CD4-positive, alpha-beta memory T cell (primary cell): ENCODE data around the gene PRR29. TPM values are rescaled to one million over a fixed set of nuclear protein-coding genes. Genes with fewer than 3 reads are reported as not detected.

Source experiments
- CTCF ChIA-PET: fragments of 350-600 bp; sonication (Branson Sonifier 250); formaldehyde crosslinking; loops from one replicate; lab custom pipeline; 2021; ENCODE audit warnings: inconsistent platforms; ENCODE audit not compliant: partially characterized antibody; lab: Charles Lee
- POLR2A ChIA-PET: fragments of 350-600 bp; sonication (Branson Sonifier 250); formaldehyde crosslinking; loops from one replicate; lab custom pipeline; 2021; ENCODE audit not compliant: partially characterized antibody; lab: Charles Lee
- DNase-seq, 5 donors: peaks; one replicate each; pipeline versions ENCODE4 v3.0.0 to v3.0.0-alpha.2; 2020 to 2022; ENCODE audit warnings: mixed read lengths in 1 of 5
- H3K27ac ChIP-seq: one replicate; pipeline ENCODE4 v1.7.0; 2013; ENCODE audit warnings: low read depth, low read length
- H3K27me3 ChIP-seq: 2 replicates; pipeline ENCODE4 v1.7.0; 2013; ENCODE audit warnings: mild to moderate bottlenecking, low read length, moderate library complexity; ENCODE audit not compliant: insufficient read depth
- H3K36me3 ChIP-seq: 2 replicates; pipeline ENCODE4 v1.7.0; 2013; ENCODE audit warnings: mild to moderate bottlenecking, low read length, moderate library complexity; ENCODE audit not compliant: insufficient read depth
- H3K4me1 ChIP-seq: 2 replicates; pipeline ENCODE4 v1.7.0; 2013; ENCODE audit warnings: mild to moderate bottlenecking, low read length, moderate library complexity; ENCODE audit not compliant: insufficient read depth
- H3K4me3 ChIP-seq, 2 donors: one replicate each; pipeline ENCODE4 v1.7.0; 2013; ENCODE audit warnings: low read length in 2 of 2, mild to moderate bottlenecking in 1 of 2
- H3K9me3 ChIP-seq, 2 donors: one replicate each; pipeline ENCODE4 v1.7.0; 2013; ENCODE audit warnings: low read length in 2 of 2, control low read depth in 1 of 2; ENCODE audit not compliant: control insufficient read depth in 1 of 2
- H3K27ac Mint-ChIP-seq, 7 donors: one replicate each; pipeline ENCODE4 v1.8.0; 2020 to 2021; ENCODE audit warnings: mixed read lengths in 7 of 7, mild to moderate bottlenecking in 6 of 7, inconsistent platforms in 3 of 7, moderate library complexity in 3 of 7
- H3K27me3 Mint-ChIP-seq, 2 donors: one replicate each; pipeline ENCODE4 v1.8.0; 2020 to 2021; ENCODE audit warnings: mixed read lengths in 2 of 2
- H3K36me3 Mint-ChIP-seq, 2 donors: one replicate each; pipeline ENCODE4 v1.8.0; 2020 to 2021; ENCODE audit warnings: mixed read lengths in 2 of 2, inconsistent platforms in 1 of 2, mild to moderate bottlenecking in 1 of 2
- H3K4me1 Mint-ChIP-seq, 4 donors: one replicate each; pipeline ENCODE4 v1.8.0; 2020 to 2021; ENCODE audit warnings: mixed read lengths in 4 of 4, mild to moderate bottlenecking in 1 of 4
- H3K4me3 Mint-ChIP-seq, 8 donors: one replicate each; pipeline ENCODE4 v1.8.0; 2020 to 2021; ENCODE audit warnings: mixed read lengths in 8 of 8, mild to moderate bottlenecking in 7 of 8, moderate library complexity in 6 of 8, inconsistent platforms in 3 of 8
- H3K9me3 Mint-ChIP-seq, 8 donors: one replicate each; pipeline ENCODE4 v1.8.0; 2020 to 2021; ENCODE audit warnings: mixed read lengths in 8 of 8, mild to moderate bottlenecking in 5 of 8, inconsistent platforms in 3 of 8, moderate library complexity in 1 of 8
- intact Hi-C: fragments of 100-400 bp; cut with micrococcal nuclease; formaldehyde crosslinking; loops from one replicate; pipeline ENCODE4 v1.15.1; 2023
- polyA plus RNA-seq, 2 donors: library from polyadenylated mRNA; unstranded; fragments of 300-500 nt; fragmentation: Illumina TruSeq; gene quantifications; one replicate each; pipeline ENCODE4 v1.2.3, GENCODE V29; 2021
- total RNA-seq, 2 experiments: library from RNA; stranded (reverse); gene quantifications; one replicate each; pipeline ENCODE4 v1.2.3, GENCODE V29; 2021

The PRR29 gene
- total and polyA plus RNA-seq, 4 experiments from 2014 or later: 0.19 to 6.0 (median 3.3) TPM

DNA sequence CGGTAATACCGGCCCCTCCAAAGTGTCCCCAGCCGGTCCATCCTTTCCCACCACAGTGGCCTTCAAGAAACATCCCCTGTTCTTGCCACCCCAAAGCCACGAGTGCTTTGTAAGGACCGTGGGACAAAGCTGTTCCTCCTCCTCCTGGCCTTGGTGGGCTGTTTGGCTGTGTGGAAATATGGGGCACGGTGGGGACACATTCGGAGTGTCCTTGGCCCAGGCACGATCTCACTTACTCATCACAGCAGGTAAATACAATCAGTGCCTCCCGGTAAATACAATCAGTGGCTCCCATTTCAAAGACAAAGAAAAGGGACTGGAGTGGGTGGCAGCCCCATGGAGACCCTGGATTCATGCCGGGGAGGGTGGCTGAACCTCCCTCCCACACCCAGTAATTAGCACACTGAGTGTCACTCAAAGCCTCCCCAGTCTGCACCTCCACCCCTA, 35.8 kb upstream of the PRR29 start:
- Mint-ChIP-seq H3K36me3 (no peaks in the 10 kb centered on the region), H3K9me3 (no peaks in the 10 kb centered on the region), H3K4me1 (peaks cover 7 to 30% (median 10%) of the 10 kb centered on the region in 4 donors), H3K4me3 (peak overlapping the region in 2 of 8 donors; percentile 35 to 44), H3K27ac (peak overlapping the region in 1 of 7 donors; percentile 82), H3K27me3 (no peaks in the 10 kb centered on the region)
- DNase-seq: no peak
- CTCF ChIA-PET: interaction anchor here (1.0 to 2.1 kb wide), 2 partner anchors 16 to 60 kb away, joined by 3 to 10 read pairs; no protein-coding TSS in a partner anchor
- Histone ChIP-seq H3K27me3 (no peaks in the 10 kb centered on the region), H3K9me3 (no peaks in the 10 kb centered on the region), H3K36me3 (no peaks in the 10 kb centered on the region), H3K27ac (no peak overlapping the region), H3K4me3 (no peak overlapping the region), H3K4me1 (peaks cover 17% of the 10 kb centered on the region)
- POLR2A ChIA-PET: no interaction called here
- intact Hi-C loops: no loop called here

DNA sequence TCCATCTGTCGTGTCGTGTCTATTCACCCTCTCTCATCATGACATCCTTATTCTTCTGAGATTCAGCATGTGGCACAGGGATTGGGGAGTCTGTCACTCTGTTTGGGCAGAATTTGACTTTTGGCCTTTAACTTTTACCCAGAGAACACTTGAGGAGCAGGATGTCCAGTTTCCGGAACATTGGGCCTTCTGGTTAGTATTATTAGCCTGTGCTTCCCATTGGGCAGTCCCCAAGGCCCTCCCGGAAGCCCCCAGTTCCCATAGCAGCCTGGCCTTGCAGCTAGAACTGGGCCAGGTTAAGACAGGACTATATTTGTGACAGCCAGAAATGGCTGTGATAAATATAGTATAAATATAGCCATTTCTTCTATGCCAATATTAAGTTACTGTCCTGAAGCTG, 35.0 kb upstream of the PRR29 start:
- Mint-ChIP-seq H3K4me3 (no peak overlapping the region), H3K4me1 (peaks cover 7 to 30% (median 10%) of the 10 kb centered on the region in 4 donors), H3K27me3 (no peaks in the 10 kb centered on the region), H3K27ac (peak overlapping the region in 4 of 7 donors; percentile 11 to 76 (median 45)), H3K36me3 (no peaks in the 10 kb centered on the region), H3K9me3 (no peaks in the 10 kb centered on the region)
- ChIA-PET CTCF (no interaction called here), POLR2A (no interaction called here)
- Histone ChIP-seq H3K36me3 (no peaks in the 10 kb centered on the region), H3K27me3 (no peaks in the 10 kb centered on the region), H3K27ac (no peak overlapping the region), H3K4me1 (peaks cover 17% of the 10 kb centered on the region), H3K4me3 (no peak overlapping the region), H3K9me3 (no peaks in the 10 kb centered on the region)
- intact Hi-C loops: no loop called here
- no peak for DNase-seq

DNA sequence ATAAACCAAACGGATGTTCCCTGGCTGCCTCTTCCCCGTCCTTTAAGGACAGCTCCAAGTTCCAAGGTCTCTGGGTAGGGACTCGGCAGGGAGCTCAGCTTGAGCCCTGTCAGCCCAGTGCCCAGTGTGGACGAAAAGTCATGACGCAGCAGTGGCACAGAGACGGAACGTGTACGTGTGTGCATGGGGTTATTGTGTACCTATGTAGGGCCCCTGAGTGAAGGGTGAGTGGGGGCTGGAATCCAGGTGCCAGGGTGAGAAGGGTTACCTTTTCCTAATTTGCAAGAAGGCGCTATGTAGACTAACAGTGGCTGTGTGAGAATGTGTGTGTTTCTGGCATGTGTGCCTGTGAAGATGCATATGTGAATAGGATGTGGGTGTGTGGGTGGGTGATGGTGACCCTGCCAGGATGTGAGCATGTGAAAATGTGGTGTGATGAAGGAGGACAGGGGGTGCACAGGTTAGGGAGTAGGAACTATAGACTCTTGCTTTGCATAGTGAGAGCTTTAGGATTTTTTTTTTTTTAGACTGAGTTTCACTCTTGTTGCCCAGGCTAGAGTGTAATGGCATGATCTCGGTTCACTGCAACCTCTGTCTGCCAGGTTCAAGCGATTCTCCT, 31.4 kb upstream of the PRR29 start:
- peaks cover 7 to 29% (median 8%) of the 10 kb centered on the region in 4 donors for H3K4me1 Mint-ChIP-seq
- intact Hi-C loops: no loop called here
- peak overlapping the region in 1 of 8 donors; percentile 51 for H3K4me3 Mint-ChIP-seq
- H3K9me3 Mint-ChIP-seq: no peaks in the 10 kb centered on the region
- H3K36me3 ChIP-seq: no peaks in the 10 kb centered on the region
- no peak overlapping the region for H3K27ac ChIP-seq
- H3K9me3 ChIP-seq: no peaks in the 10 kb centered on the region
- peak overlapping the region in 4 of 7 donors; percentile 2 to 49 (median 20) for H3K27ac Mint-ChIP-seq
- no peaks in the 10 kb centered on the region for H3K27me3 Mint-ChIP-seq
- ChIA-PET POLR2A (interaction anchor here (0.6 to 1.8 kb wide), 2 partner anchors 21 to 179 kb away, joined by 3 to 6 read pairs; no protein-coding TSS in a partner anchor), CTCF (interaction anchor here (1.3 to 4.3 kb wide), 2 partner anchors 15 to 21 kb away, joined by 3 to 12 read pairs; no protein-coding TSS in a partner anchor)
- peak; percentile 28 to 61 (median 49) for DNase-seq
- peaks cover 12% of the 10 kb centered on the region for H3K4me1 ChIP-seq
- H3K4me3 ChIP-seq: no peak overlapping the region
- H3K36me3 Mint-ChIP-seq: no peaks in the 10 kb centered on the region
- H3K27me3 ChIP-seq: no peaks in the 10 kb centered on the region

DNA sequence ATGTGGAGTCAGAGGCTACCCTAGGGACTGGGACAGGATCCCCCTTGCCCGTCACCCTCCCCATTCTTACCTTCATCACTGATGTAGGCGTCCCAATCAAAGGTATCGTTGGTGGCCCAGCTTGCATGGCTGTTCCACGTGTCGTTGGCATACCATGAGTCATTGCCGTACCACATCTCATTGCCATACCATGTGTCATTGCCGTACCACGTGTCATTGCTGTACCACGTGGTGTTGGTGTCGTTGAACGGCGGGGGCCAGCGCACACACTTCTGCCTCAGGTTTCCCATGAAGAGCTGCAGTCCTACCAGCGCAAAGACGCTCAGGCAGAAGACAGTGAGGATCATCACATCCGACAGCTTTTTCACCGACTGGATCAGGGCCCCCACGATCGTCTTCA, 30.2 kb upstream of the PRR29 start:
- H3K36me3 Mint-ChIP-seq: no peaks in the 10 kb centered on the region
- H3K4me1 Mint-ChIP-seq: peaks cover 6 to 19% (median 8%) of the 10 kb centered on the region in 4 donors
- ChIA-PET CTCF (interaction anchor here (0.8 to 4.3 kb wide), 3 partner anchors 14 to 56 kb away, joined by 3 to 12 read pairs (median 3); partner anchors contain the start of gene GH1), POLR2A (interaction anchor here (1.4 kb wide), 1 partner anchor 12 kb away, joined by 4 read pairs; no protein-coding TSS in a partner anchor)
- H3K4me1 ChIP-seq: peaks cover 12% of the 10 kb centered on the region
- H3K9me3 ChIP-seq: no peaks in the 10 kb centered on the region
- intact Hi-C loops: no loop called here
- H3K9me3 Mint-ChIP-seq: no peaks in the 10 kb centered on the region
- no peak overlapping the region for H3K27ac ChIP-seq
- no peak overlapping the region for H3K4me3 ChIP-seq
- no peak overlapping the region for H3K4me3 Mint-ChIP-seq
- no peaks in the 10 kb centered on the region for H3K27me3 Mint-ChIP-seq
- H3K27ac Mint-ChIP-seq: no peak overlapping the region
- H3K36me3 ChIP-seq: no peaks in the 10 kb centered on the region
- no peaks in the 10 kb centered on the region for H3K27me3 ChIP-seq
- DNase-seq: no peak

DNA sequence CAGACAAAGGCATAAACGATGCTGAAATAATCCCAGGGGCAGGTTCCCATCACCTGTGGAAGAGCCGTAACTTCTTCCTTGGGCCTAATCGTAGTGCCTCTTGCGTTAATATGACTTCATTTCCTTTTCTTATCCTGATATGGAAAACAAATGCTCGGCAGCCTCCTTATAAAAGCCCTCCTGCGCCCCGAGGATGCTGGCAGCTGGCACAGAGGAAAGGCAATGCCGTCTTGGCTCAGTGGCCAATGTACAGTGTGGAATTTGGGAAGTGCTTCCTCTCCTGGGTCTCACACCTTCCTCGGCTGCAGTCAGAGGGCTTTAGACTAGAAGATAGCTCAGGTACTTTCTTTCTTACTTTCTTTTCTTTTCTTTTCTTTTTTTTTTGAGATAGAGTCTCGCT, 28.9 kb upstream of the PRR29 start:
- Histone ChIP-seq H3K4me3 (no peak overlapping the region), H3K36me3 (no peaks in the 10 kb centered on the region), H3K9me3 (no peaks in the 10 kb centered on the region), H3K4me1 (peaks cover 12% of the 10 kb centered on the region), H3K27ac (no peak overlapping the region), H3K27me3 (no peaks in the 10 kb centered on the region)
- Mint-ChIP-seq H3K4me1 (peaks cover 6 to 17% (median 7%) of the 10 kb centered on the region in 4 donors), H3K4me3 (no peak overlapping the region), H3K9me3 (no peaks in the 10 kb centered on the region), H3K27ac (no peak overlapping the region), H3K27me3 (no peaks in the 10 kb centered on the region), H3K36me3 (no peaks in the 10 kb centered on the region)
- POLR2A ChIA-PET: interaction anchor here (1.4 kb wide), 1 partner anchor 11 kb away, joined by 4 read pairs; no protein-coding TSS in a partner anchor
- intact Hi-C loops: no loop called here
- no peak for DNase-seq
- CTCF ChIA-PET: interaction anchor here (1.0 to 2.3 kb wide), 4 partner anchors 11 to 65 kb away, joined by 3 to 7 read pairs (median 4); no protein-coding TSS in a partner anchor

DNA sequence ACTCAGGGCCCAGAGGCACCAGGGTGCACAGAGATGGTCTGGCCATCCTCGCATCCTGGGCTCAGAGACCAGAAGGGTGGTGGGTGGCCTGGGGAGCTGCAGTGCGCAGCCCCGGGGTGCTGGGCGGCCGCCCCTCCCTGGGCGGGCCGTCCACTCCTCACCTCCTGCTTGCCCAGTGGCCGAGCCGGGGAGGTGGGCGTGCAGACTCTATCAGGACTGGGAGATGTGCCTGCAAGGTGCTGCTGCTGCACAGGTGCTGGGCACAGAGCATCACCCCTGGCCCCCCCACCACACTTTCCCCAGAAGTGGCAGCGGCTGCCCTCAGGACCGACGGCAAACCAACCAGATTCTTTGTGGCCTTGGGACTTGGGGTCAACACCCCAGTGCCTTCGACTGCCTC, 25.4 kb upstream of the PRR29 start, which contains the start of gene SCN4A:
Gene SCN4A (minus strand): TSS at position 123 of the 400 bp plus-strand sequence. CDS start 77 bp downstream, at position 46.
- Mint-ChIP-seq H3K9me3 (no peaks in the 10 kb centered on the region), H3K36me3 (no peaks in the 10 kb centered on the region), H3K27ac (peak within 1 kb of the TSS in 1 of 7 donors; percentile 19), H3K4me1 (peaks cover 0 to 6% (median 5%) of the 10 kb centered on the region in 4 donors), H3K4me3 (no peak within 1 kb of the TSS), H3K27me3 (no peaks in the 10 kb centered on the region)
- Histone ChIP-seq H3K36me3 (no peaks in the 10 kb centered on the region), H3K27ac (no peak within 1 kb of the TSS), H3K4me1 (no peaks in the 10 kb centered on the region), H3K9me3 (no peaks in the 10 kb centered on the region), H3K27me3 (no peaks in the 10 kb centered on the region), H3K4me3 (no peak within 1 kb of the TSS)
- POLR2A ChIA-PET: no interaction called here
- CTCF ChIA-PET: no interaction called here
- DNase-seq: no peak
- intact Hi-C loops: no loop called here

DNA sequence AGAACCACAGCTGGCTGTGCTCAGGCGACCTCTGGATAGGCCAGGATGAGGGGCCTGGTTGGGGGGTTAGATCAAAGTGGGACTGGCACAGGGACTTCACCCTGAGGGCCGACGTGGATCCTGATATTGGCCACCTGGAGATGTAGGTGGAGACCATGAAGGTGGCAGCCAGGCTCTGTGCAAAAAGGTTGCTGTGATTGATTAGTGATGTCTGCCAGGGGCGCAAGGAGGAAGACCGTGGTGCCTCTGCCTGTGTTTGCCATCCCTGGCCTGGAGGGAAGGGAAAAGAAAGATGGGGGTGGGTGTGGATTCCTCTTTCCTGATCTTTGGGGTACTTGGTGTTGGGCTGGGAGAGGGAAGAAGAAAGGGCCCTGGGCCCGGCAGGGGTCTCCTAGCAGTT, 24.9 kb upstream of the PRR29 start:
- ChIA-PET CTCF (no interaction called here), POLR2A (no interaction called here)
- Mint-ChIP-seq H3K4me1 (peaks cover 0 to 6% (median 4%) of the 10 kb centered on the region in 4 donors), H3K27me3 (no peaks in the 10 kb centered on the region), H3K9me3 (no peaks in the 10 kb centered on the region), H3K36me3 (no peaks in the 10 kb centered on the region), H3K27ac (no peak overlapping the region), H3K4me3 (no peak overlapping the region)
- intact Hi-C loops: no loop called here
- no peak for DNase-seq
- H3K36me3 ChIP-seq: no peaks in the 10 kb centered on the region
- H3K4me1 ChIP-seq: no peaks in the 10 kb centered on the region
- no peaks in the 10 kb centered on the region for H3K9me3 ChIP-seq
- no peaks in the 10 kb centered on the region for H3K27me3 ChIP-seq
- H3K4me3 ChIP-seq: no peak overlapping the region
- no peak overlapping the region for H3K27ac ChIP-seq
